Thoracic aorta (tissue), 2 donors: Measurements from ENCODE around the gene TBL1X. TPM values are rescaled to one million over a fixed set of nuclear protein-coding genes. Genes with fewer than 3 reads are reported as not detected.

Source experiments
- ATAC-seq: fragments of 150-250 bp; one replicate; pipeline ENCODE4 v1.8.0; 2017; ENCODE audit warnings: low read depth; ENCODE audit not compliant: insufficient number of reproducible peaks, low FRiP score
- DNase-seq: peaks from one replicate; pipeline ENCODE4 v3.0.0-alpha.2; 2020; ENCODE audit warnings: low spot score
- H3K27ac ChIP-seq, 2 donors: fragments of 200-600 bp; sonication (generic); 1 replicate in 1 of 2; 2 replicates in 1 of 2; pipeline ENCODE4 v1.5.1; 2016; ENCODE audit warnings: mild to moderate bottlenecking in 2 of 2, moderate library complexity in 2 of 2
- H3K27me3 ChIP-seq: fragments of 200-600 bp; sonication (generic); replicated peaks from 2 replicates; pipeline ENCODE4 v1.6.0; 2016; ENCODE audit warnings: mild to moderate bottlenecking; ENCODE audit not compliant: insufficient read depth
- H3K36me3 ChIP-seq: fragments of 200-600 bp; sonication (generic); one replicate; pipeline ENCODE4 v1.5.1; 2016
- H3K4me1 ChIP-seq, 2 donors: fragments of 200-600 bp; sonication (generic); 1 replicate in 1 of 2; 2 replicates in 1 of 2; pipeline versions ENCODE4 v1.5.1 to v1.6.0; 2016; ENCODE audit warnings: low read depth in 2 of 2, mild to moderate bottlenecking in 1 of 2; ENCODE audit not compliant: control insufficient read depth in 1 of 2
- H3K4me3 ChIP-seq: fragments of 200-600 bp; sonication (generic); 2 replicates; pipeline ENCODE4 v1.5.1; 2016; ENCODE audit warnings: mild to moderate bottlenecking
- H3K9me3 ChIP-seq: fragments of 200-600 bp; sonication (generic); 2 replicates; pipeline ENCODE4 v1.5.1; 2016
- CTCF ChIP-seq: fragments of 200-600 bp; sonication (generic); IDR thresholded peaks from one replicate; pipeline ENCODE4 v1.5.1; 2019; ENCODE audit warnings: antibody characterized with exemption
- total RNA-seq, 2 donors: library from RNA; depleted of rRNA; stranded (reverse); fragments of >200 nt; gene quantifications; one replicate each; pipeline versions ENCODE4 v1.1.0 to v1.2.3, GENCODE V29; 2016

The TBL1X gene
- 10 to 100 TPM; 37.9 to 39.7 TPM for total RNA-seq

DNA sequence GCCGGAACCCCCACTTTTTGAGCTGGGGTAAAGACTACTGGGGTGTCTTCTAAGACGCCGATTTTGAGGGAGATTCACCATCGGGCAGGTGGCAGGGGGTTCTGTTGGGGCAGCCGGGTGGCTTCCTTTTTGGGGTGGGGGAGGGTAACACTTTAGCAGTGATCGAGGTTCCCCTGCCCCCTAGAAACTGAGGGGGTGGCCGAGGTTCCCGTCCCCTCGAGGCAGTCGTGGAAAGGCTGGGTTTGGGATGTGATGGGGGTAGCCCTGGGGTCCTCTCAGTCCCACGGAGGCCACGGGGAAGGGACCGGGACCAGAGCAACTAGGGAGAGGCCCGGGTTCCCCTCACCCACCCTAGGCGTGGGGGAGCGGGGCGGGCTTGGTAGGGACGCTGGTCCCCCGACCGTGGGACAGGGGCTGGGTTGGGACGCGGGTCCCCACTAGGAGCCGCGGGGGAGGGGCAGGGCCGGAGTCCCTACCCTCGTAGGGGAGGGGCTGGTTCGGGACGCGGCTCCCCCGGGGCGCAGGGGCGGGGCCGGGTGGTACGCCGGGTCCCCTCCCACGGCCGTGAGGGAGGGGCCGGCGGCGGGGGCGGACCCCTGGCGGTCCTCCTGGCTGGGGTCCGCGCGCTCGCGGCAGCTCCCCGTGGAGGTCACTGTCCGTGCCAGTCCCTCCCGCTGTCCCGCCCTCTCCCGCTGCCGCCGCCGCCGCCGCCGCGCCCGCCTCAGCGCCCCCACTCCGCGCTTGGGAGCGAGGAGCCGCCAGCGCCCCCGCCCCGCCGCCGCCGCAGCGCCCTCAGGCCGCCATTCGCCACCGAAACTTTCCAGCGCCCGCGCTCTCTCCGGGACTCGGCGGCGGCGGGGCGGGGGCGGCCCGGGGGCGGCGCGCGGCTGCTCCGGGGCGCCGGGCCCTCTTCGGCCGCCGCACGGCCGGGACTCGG lies at the start of gene TBL1X:
TSS of gene TBL1X (plus strand) at position 624 of the 937 bp plus-strand sequence. CDS start 188,529 bp downstream, outside the sequence.
- peaks cover 5 to 26% of the 10 kb centered on the region in 2 donors for H3K4me1 ChIP-seq
- DNase-seq (no peak), ATAC-seq (no peak)
- no peaks in the 10 kb centered on the region for H3K9me3 ChIP-seq
- peak within 1 kb of the TSS; percentile 80 for H3K4me3 ChIP-seq
- peak within 1 kb of the TSS; percentile 72 to 88 for H3K27ac ChIP-seq
- no peaks in the 10 kb centered on the region for H3K27me3 ChIP-seq
- TF ChIP-seq CTCF: no peak
- no peaks in the 10 kb centered on the region for H3K36me3 ChIP-seq

DNA sequence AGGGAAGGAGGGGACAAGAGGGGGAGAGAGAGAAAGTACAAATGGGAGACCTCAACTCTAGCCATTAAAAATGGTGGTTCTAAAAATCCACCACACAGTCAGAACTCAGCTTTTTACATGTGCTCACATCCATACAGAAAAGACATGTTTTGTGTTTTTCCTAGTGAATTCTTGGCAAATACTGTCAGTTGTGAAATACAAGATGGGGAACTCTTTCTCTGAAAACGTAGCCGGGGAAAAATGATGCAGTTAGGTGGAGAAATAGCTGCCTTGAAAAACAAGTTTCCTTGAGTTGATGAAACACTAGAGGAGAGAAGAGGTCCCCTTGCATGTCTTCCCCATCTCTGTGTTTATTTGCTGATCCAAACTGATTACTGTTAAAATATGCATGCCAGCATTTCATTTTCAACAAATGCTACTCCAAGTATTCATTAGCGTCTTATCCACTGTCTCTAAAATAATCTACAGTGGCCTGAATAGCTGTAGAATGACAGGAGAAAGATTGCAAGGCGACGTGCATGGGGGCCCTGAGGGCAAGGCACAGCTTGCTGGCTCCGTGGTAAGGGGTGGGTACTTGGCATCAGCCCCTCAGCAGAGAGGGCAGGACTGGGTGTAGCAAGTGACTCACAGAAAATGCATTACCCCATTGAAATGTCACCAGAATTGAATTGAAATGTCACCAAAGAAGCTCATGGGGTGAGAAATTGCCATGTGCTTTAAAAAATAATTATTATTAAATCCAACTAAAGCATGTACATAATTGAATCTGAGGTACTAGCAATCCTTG lies 48.1 kb upstream of the TBL1X start:
- DNase-seq (no peak), ATAC-seq (no peak)
- H3K4me3 ChIP-seq: peak overlapping the region; percentile 42
- TF ChIP-seq CTCF: no peak
- no peaks in the 10 kb centered on the region for H3K9me3 ChIP-seq
- no peaks in the 10 kb centered on the region for H3K4me1 ChIP-seq
- no peaks in the 10 kb centered on the region for H3K36me3 ChIP-seq
- H3K27ac ChIP-seq: peak overlapping the region; percentile 43 to 69
- no peaks in the 10 kb centered on the region for H3K27me3 ChIP-seq

- Histone ChIP-seq H3K4me3 (no peak overlapping the region), H3K9me3 (no peaks in the 10 kb centered on the region), H3K27ac (no peak overlapping the region), H3K4me1 (no peaks in the 10 kb centered on the region), H3K36me3 (no peaks in the 10 kb centered on the region), H3K27me3 (no peaks in the 10 kb centered on the region)
- TF ChIP-seq CTCF: no peak
- ATAC-seq (no peak), DNase-seq (no peak)
Measured at GRCh38 chrX:9418262-9418661, 46.6 kb upstream of the TBL1X start.

GRCh38 chrX:9420275-9421265 lies 44.3 kb upstream of the TBL1X start:
- ATAC-seq (no peak), DNase-seq (no peak)
- TF ChIP-seq CTCF: no peak
- Histone ChIP-seq H3K9me3 (no peaks in the 10 kb centered on the region), H3K4me3 (no peak overlapping the region), H3K27ac (no peak overlapping the region), H3K36me3 (no peaks in the 10 kb centered on the region), H3K27me3 (no peaks in the 10 kb centered on the region), H3K4me1 (no peaks in the 10 kb centered on the region)
